K562 (cell line): ENCODE data around the gene COL15A1.

Experiments
- CBX2 ChIP-seq: fragments of 200-600 bp; sonication (generic); IDR thresholded peaks from one replicate; pipeline ENCODE4 v1.6.1; 2012; ENCODE audit warnings: mild to moderate bottlenecking, low read length, inconsistent platforms; ENCODE audit not compliant: insufficient read depth, poor library complexity, severe bottlenecking
- KDM2B ChIP-seq: fragments of 250-450 bp; sonication (Bioruptor Pico); IDR thresholded peaks from 2 replicates; pipeline ENCODE4 v1.8.0; 2021; ENCODE audit warnings: mild to moderate bottlenecking, moderate library complexity
- NFATC3 ChIP-seq: fragments of 450-650 bp; IDR thresholded peaks from 2 replicates; pipeline ENCODE4 v1.6.1; 2017; ENCODE audit warnings: mild to moderate bottlenecking
- SMC3 ChIP-seq: conservative IDR thresholded peaks from 2 replicates; pipeline ENCODE4 v1.6.1; 2011; ENCODE audit warnings: low read depth, low read length, improper control_type of control experiment; ENCODE audit not compliant: insufficient read depth
- ZNF354B ChIP-seq: fragments of 250-450 bp; sonication (Bioruptor Pico); IDR thresholded peaks from 2 replicates; pipeline ENCODE4 v1.4.0; 2020
- TF ChIP-seq, protein P1 (sequence below): sonication (generic); formaldehyde crosslinking; IDR thresholded peaks from 2 replicates; pipeline ENCODE4 v1.8.1; 2023; ENCODE audit warnings: mild to moderate bottlenecking, missing genetic modification reagents
- TF ChIP-seq, protein P2 (sequence below), 3 experiments: IDR thresholded peaks in 2 of 3; conservative IDR thresholded peaks in 1 of 3; 2 replicates each; pipeline ENCODE4 v1.5.1; 2011 to 2012; ENCODE audit warnings: low read length in 3 of 3, mild to moderate bottlenecking in 3 of 3, control low read depth in 2 of 3, improper control_type of control experiment in 1 of 3, inconsistent platforms in 1 of 3, low read depth in 1 of 3, mixed read lengths in 1 of 3, moderate library complexity in 1 of 3; ENCODE audit not compliant: insufficient read depth in 2 of 3
- TF ChIP-seq, protein P3 (sequence below): sonication (generic); formaldehyde crosslinking; IDR thresholded peaks from 2 replicates; pipeline ENCODE4 v1.8.0; 2023; ENCODE audit warnings: mild to moderate bottlenecking, missing genetic modification reagents

DNA sequence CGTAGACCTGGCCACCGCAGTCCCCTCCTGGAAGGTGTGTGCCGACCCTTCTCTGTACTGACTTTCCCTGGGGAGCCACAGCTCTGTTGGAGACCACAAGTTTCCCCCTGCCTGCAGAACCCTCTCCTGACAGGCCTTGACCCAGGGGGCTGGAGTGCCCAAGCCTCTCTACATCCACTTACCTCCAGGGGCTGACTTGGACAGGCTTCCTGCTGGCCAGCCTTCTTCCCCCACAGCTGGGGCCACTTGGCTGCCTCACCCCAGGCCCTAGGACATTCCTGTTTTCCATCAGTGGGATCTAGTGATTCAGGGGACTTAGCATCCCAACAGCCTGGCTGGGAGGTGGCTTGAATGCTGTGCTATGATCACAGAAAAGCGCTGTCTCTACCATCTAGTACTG lies 23.6 kb downstream of the COL15A1 start:
- TF ChIP-seq CBX2 (no peak), KDM2B (CRISPR knock-in tag) (no peak), ZNF354B (no peak), NFATC3 (no peak), SMC3 (no peak)
- TF ChIP-seq, protein P1, sequence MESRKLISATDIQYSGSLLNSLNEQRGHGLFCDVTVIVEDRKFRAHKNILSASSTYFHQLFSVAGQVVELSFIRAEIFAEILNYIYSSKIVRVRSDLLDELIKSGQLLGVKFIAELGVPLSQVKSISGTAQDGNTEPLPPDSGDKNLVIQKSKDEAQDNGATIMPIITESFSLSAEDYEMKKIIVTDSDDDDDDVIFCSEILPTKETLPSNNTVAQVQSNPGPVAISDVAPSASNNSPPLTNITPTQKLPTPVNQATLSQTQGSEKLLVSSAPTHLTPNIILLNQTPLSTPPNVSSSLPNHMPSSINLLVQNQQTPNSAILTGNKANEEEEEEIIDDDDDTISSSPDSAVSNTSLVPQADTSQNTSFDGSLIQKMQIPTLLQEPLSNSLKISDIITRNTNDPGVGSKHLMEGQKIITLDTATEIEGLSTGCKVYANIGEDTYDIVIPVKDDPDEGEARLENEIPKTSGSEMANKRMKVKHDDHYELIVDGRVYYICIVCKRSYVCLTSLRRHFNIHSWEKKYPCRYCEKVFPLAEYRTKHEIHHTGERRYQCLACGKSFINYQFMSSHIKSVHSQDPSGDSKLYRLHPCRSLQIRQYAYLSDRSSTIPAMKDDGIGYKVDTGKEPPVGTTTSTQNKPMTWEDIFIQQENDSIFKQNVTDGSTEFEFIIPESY (CRISPR knock-in tag): no peak
- TF ChIP-seq, protein P2, sequence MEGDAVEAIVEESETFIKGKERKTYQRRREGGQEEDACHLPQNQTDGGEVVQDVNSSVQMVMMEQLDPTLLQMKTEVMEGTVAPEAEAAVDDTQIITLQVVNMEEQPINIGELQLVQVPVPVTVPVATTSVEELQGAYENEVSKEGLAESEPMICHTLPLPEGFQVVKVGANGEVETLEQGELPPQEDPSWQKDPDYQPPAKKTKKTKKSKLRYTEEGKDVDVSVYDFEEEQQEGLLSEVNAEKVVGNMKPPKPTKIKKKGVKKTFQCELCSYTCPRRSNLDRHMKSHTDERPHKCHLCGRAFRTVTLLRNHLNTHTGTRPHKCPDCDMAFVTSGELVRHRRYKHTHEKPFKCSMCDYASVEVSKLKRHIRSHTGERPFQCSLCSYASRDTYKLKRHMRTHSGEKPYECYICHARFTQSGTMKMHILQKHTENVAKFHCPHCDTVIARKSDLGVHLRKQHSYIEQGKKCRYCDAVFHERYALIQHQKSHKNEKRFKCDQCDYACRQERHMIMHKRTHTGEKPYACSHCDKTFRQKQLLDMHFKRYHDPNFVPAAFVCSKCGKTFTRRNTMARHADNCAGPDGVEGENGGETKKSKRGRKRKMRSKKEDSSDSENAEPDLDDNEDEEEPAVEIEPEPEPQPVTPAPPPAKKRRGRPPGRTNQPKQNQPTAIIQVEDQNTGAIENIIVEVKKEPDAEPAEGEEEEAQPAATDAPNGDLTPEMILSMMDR (IDR thresholded peaks at IDR 0.05 in 2 of 3, conservative IDR thresholded peaks at IDR 0.05 in 1 of 3; ENCODE audit: insufficient read depth in 2 of 3, low read depth in 1 of 3, low read length in 3 of 3): no peak
- TF ChIP-seq, protein P3, sequence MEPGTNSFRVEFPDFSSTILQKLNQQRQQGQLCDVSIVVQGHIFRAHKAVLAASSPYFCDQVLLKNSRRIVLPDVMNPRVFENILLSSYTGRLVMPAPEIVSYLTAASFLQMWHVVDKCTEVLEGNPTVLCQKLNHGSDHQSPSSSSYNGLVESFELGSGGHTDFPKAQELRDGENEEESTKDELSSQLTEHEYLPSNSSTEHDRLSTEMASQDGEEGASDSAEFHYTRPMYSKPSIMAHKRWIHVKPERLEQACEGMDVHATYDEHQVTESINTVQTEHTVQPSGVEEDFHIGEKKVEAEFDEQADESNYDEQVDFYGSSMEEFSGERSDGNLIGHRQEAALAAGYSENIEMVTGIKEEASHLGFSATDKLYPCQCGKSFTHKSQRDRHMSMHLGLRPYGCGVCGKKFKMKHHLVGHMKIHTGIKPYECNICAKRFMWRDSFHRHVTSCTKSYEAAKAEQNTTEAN (CRISPR knock-in tag): no peak
